GM21526 (cell line): ENCODE results near the gene FXR1.
A peak's percentile ranks its signal among the peaks of the same experiment; 100 is the strongest.
"Not testable (repeated sequence)": the region's sequence is repeated elsewhere in the genome, so short reads cannot be mapped to it uniquely, and the experiment has no call there.

Experiments
- ATAC-seq: cut with Tn5 transposase; IDR thresholded peaks from one replicate; pipeline ENCODE4 v1.9.1; 2021; ENCODE audit warnings: moderate library complexity; ENCODE audit not compliant: unreplicated experiment, low FRiP score

The FXR1 gene

GRCh38 chr3:180932819-180933218 is 20.3 kb downstream of the FXR1 start:
- no peak for ATAC-seq

DNA sequence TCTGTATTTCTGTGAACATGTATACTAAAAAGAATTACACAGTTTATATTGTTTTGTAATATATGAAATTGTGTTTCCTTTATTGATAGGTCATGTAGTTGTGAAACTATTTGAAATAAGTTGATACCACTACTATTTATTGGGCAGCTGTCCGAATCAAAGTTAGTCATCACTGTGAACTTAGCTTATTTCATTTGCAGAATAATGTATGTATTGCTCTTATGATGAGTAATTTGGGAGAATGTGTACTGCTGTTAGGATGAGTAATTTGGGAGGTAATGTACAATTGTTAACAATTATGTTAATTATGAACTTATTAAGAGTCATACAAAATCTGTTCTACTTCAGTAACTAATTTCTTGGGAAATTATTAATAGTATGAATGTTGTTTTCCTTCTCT is 22.2 kb downstream of the FXR1 start:
- ATAC-seq: no peak

DNA sequence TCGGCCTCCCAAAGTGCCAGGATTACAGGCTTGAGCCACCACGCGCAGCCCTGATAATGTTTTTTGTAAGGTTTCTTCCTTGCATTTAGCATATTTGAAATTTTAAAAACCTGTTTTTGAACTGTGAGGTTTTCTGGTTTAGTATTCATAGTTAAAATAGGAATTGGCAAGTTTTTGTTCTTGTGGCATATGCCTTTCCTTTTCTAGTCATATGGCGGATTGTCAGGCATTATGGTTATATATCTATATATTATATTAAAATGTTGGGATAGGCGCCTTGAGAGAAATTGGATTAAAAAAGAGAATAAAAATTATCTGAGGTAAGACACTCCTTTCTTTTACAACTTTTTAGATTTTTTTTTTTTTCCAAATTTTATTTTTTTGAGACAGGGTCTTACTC is 28.4 kb downstream of the FXR1 start:
- no peak for ATAC-seq

- peak; percentile 79 for ATAC-seq
Observed at GRCh38 chr3:180947761-180948390, 35.4 kb downstream of the FXR1 start.

- ATAC-seq: no peak
Observed at GRCh38 chr3:180959691-180960090, 47.2 kb downstream of the FXR1 start.

DNA sequence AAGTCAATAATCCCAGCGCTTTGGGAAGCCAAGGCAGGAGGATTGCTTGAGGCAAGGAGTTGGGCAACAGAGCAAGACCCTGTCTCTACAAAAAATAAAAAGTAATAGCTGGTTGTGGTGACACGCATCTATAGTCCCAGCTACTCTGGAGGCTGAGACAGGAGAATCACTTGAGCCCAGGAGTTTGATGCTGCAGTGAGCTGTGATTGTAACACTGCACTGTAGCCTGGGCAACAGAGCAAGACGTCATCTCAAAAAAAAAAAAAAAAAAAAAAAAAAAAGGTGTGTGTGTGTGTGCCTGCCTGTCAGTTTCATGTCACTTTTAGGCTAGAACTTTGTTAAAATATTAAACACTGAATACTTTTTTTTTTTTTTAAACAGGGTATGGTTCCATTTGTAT is 48.6 kb downstream of the FXR1 start:
- no peak for ATAC-seq

DNA sequence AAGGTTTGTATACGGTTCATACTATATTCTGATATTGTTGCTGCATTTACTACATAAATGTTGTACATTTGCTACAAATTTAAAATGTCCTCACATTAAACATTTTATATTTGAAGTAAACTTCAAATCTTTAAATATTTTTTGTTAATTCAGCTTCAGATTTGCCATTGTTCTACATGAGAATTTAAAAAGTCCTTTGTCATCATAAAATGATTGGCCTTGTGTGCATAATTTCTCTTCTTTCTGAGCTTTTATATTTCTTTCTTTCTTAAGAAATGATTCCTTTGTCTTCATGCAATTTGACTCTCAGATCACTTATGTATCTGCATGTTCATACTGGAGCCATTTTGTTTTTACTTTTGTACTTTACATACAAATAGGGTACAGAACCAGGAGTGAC is 49.1 kb downstream of the FXR1 start:
- no peak for ATAC-seq

GRCh38 chr3:180962530-180962929 is 50.1 kb downstream of the FXR1 start:
- no peak for ATAC-seq

DNA sequence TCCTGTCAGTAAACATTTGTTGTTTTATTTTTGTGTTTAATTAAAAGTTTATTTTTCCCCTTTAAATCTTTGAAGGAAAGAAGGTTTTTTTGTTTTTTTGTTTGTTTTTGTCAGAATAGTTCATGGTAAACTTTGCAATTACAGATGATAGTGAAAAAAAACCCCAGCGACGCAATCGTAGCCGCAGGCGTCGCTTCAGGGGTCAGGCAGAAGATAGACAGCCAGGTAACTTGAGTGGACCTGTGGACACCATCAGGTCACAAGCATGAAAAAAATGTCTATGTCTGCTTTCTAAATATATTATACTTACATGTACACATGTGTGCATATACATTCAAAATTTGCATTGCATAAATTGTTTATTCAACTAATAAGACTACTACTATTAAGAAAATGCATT is 58.5 kb downstream of the FXR1 start:
- ATAC-seq: no peak

GRCh38 chr3:180973543-180973942 is 61.1 kb downstream of the FXR1 start:
- no peak for ATAC-seq

- no peak for ATAC-seq
Observed at GRCh38 chr3:180974286-180974685, 61.8 kb downstream of the FXR1 start.

DNA sequence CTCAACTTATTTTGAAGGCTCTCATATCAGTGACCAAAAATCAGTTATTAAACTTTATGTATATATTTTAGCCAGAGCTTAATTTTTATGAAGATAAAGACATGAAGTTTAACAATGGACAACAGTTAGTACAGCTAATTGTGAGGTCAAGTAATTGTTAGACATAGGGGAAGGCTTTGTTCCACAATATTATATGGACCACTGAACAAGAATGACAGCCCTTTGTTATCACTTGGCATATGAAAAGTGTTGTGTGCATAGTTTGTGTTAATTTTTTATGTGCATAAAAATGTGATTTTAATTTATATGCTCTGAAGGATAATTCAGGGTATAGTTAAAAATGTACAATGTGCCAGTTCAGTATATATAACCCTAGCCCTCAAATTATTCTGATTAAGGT is 65.0 kb downstream of the FXR1 start:
- no peak for ATAC-seq

DNA sequence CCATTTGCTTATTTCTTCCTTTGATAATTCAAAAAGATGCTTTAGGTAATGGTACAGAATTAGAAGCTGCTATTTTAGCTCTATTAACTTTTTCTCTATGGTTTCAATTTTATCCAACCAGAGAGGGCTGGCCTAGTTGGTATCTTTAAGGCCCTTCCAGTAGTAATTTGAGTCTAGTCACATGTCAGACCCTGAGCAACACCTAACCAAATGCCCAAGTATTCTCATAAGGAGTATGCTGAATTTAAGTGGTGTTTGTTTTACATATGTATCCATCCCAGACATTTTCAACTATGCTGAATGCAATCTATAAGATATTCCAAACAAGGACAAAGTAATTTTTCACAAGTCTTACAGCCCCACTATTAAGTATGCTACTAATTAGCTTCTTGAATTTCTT is 67.5 kb downstream of the FXR1 start:
- ATAC-seq: no peak

- ATAC-seq: no peak
Observed at GRCh38 chr3:180980611-180981010, 68.1 kb downstream of the FXR1 start.

DNA sequence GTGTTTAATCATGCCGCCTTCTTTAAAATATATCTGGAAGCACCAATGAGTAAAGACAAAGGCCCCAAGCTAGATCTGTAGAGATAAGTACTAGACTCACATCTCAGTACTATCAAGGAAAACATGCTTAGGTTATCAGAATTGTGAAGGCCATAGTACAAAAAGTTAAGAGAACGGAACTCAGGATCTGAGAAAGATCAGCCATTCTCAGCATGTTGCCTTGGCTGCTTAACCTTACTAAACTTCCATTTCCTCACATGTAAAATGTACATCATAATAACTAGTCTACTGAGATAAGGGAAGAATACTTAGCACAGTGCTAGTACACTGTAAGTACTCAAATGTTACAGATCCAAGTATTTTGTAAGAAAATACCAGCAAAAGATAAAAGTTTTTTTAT is 69.4 kb downstream of the FXR1 start:
- no peak for ATAC-seq

- ATAC-seq: no peak
Observed at GRCh38 chr3:180983136-180983535, 70.7 kb downstream of the FXR1 start.

DNA sequence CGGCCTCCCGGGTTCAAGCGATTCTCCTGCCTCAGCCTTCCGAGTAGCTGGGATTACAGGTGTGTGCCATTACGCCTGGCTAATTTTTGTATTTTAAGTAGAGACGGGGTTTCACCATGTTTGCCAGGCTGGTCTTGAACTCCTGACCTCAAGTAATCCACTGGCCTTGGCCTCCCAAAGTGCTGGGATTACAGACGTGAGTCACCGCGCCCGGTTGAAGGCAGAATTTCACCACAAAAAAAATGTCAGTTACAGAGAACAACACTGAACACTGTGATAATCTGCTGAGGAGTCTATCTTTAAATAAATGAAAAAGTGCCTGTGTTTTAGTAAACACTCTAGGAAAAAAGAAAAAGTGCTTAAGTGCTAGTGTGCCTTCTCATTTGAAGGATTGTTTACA is 73.9 kb downstream of the FXR1 start:
- not testable (repeated sequence) for ATAC-seq

DNA sequence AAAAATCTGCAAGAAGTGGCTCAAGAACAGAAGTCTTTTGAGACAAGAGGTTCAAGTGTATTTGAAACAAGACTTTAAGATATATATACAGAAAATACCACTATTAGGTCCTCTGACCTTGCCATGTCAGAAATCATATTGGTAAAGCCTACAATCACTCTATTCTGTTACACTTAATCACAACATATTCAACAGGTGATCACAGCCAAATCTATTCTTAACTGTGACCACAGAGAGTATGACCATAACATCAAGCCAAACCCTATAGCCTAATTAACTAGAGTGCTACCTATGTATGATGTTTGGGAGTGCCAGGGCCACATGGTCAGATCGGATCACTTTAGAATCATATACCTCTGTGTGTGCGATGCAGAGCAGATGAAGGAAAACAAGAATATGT is 74.9 kb downstream of the FXR1 start:
- ATAC-seq: no peak

DNA sequence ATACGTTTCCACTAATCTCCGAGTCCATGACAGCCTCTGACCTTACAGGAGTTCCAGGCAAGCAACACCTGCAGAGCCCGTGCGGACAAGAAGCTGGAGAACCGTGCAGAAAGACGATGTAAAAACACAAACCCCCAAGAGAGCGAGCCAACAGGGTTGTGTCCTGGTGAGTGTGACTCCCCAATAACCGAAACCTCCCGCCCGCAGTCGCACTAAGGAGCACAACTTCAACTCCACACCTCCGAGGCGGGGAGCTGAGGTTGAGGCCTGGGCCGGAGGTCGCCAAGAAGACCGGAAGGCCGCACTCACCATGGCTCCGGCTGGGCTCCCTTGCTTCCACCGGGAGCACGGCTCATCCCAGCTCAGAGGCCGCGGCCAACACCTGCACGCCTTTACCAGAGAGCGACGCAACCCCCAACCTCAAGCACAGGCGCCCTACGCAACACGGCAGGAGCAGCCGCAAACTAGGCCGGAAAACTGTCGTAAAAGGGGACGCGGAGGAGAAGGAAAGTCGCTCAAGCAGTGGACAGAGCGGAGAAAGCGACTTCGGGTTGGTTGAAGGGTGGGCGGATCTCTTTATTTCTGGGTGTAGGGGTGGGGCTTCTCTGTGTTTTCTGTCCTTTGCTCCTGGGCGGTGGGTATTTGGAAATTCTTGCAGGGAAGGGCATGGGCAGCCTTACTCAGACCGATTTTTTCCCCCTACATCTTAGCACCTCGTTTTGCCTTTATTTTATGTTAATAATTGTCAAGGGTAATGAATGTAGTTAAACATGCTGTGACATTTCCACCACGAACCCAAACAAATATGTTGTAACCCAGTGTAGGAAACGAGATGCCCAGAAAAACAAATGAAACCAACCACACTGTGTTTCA is 77.1 kb downstream of the FXR1 start, which contains the start of gene DNAJC19:
Gene DNAJC19 (minus strand): TSS at position 446 of the 873 bp plus-strand sequence. CDS start 134 bp downstream, at position 312.
- peak; percentile 96 for ATAC-seq

- ATAC-seq: no peak
Observed at GRCh38 chr3:180990505-180990904, 78.0 kb downstream of the FXR1 start.

DNA sequence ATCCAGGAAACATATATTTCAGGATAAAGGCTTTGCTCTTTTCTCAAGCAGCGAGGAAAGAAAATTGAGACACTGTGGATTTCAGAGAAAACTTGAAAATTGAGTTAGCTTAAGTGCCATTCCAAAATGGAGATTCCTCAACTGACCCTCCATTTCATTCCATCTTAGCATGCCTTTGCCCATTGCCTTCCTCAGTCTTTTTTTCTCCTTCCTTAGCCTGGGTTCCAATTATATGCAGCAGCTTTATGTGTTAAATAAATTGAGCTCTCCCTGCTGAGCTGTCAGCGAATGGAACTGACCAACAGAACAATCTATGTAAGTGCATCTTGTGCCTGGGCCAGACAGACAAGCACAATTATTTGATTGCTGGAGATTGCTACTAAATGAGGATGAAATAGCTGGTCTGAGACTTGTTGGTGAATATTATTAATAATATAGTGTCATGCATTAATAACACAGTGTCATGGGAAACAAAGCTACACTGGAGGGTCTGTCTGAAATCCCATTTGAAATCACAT is 84.0 kb downstream of the FXR1 start:
- no peak for ATAC-seq

DNA sequence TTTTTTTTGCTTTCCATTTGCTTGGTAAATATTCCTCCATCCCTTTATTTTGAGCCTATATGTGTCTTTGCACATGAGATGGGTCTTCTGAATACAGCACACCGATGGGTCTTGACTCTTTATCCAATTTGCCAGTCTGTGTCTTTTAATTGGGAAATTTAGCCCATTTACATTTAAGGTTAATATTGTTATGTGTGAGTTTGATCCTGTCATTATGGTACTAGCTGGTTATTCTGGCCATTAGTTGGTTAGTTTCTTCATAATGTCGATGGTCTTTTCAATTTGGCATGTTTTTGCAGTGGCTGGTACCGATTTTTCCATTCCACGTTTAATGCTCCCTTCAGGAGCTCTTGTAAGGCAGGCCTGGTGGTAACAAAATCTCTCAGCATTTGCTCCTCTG is 89.9 kb downstream of the FXR1 start:
- not testable (repeated sequence) for ATAC-seq
